Measurements from ENCODE around the gene ADAMTS4. TPM values are rescaled to one million over a fixed set of nuclear protein-coding genes. Genes with fewer than 3 reads are reported as not detected.

ADAMTS4 gene
- total and polyA plus RNA-seq, 2 donors (not counting 1 experiment from before 2014, with no cell fraction given): 0.10 TPM; not detected in 1

DNA sequence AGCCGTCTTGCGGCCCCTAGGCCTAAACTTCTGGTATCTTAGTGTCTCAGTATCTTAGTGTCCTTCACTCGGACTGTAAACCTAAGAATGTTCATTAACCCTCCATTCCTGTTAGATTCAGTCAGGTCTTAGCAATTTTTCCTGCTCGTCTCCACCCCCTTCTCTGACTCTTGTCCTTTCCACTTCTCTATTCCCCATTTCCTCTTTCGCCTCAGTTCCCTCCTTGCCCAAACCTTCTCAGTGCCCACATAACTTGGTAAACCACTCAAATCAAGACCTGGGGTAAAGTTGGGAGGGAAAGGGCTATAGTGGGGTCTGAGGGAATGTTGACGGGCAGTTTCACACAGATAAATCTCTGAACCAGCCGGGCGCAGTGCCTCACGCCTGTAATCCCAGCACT, 15.5 kb upstream of the ADAMTS4 start:
- Histone ChIP-seq H3K9me3 (ENCODE audit: control extremely low read depth in 1 of 3, control insufficient read depth in 2 of 3, insufficient read depth in 1 of 3, low read length in 2 of 3) (no peaks in the 10 kb centered on the region), H2AFZ (ENCODE audit: insufficient read depth, low read depth, low read length, poor library complexity, severe bottlenecking) (no peak overlapping the region), H3K27me3 (replicated peaks in 1 of 4; ENCODE audit: control extremely low read depth in 1 of 4, control insufficient read depth in 3 of 4, insufficient read depth in 4 of 4, low read length in 3 of 4) (peaks cover 0 to 12% (median 5%) of the 10 kb centered on the region in 4 experiments), H3K27ac (ENCODE audit: low read length in 2 of 2) (no peak overlapping the region), H3K9ac (ENCODE audit: low read length) (no peak overlapping the region), H3K4me3 (ENCODE audit: control extremely low read depth in 1 of 5, extremely low read depth in 1 of 5, insufficient read depth in 1 of 5, low read depth in 2 of 5, low read length in 4 of 5) (no peak overlapping the region), H3K4me2 (replicated peaks; ENCODE audit: low read depth, low read length, poor library complexity, severe bottlenecking) (no peak overlapping the region), H3K36me3 (replicated peaks in 1 of 2; ENCODE audit: control extremely low read depth in 1 of 2, control insufficient read depth in 1 of 2, extremely low read depth in 1 of 2, insufficient read depth in 2 of 2, low read length in 1 of 2) (peaks cover 8 to 52% of the 10 kb centered on the region in 2 experiments), H3K79me2 (ENCODE audit: control insufficient read depth, insufficient read depth, low read length) (no peaks in the 10 kb centered on the region), H4K20me1 (ENCODE audit: control insufficient read depth, insufficient read depth, low read length, poor library complexity, severe bottlenecking) (peaks cover 4% of the 10 kb centered on the region), H3K4me1 (ENCODE audit: control insufficient read depth in 2 of 2, insufficient read depth in 2 of 2, low read length in 2 of 2) (peaks cover 15 to 26% of the 10 kb centered on the region in 2 donors)
- no peaks in the 10 kb centered on the region for H3K9me3 Mint-ChIP-seq (ENCODE audit: insufficient read depth)
- H3K4me1 Mint-ChIP-seq: peaks cover 27% of the 10 kb centered on the region
- no peak overlapping the region for H3K4me3 Mint-ChIP-seq
- ChIA-PET CTCF (interaction anchor here (3.4 kb wide), 1 partner anchor 12 kb away, joined by 19 read pairs; the partner anchor contains the start of gene TOMM40L), POLR2A (interaction anchor here (0.7 kb wide), 2 partner anchors 10 to 512 kb away, joined by 5 to 7 read pairs; no protein-coding TSS in a partner anchor)
- 96% methylated on average over 4 of the region's 9 CpGs for WGBS (ENCODE audit: insufficient coverage)
- ATAC-seq (ENCODE audit: low read depth): no peak
- H3K27me3 Mint-ChIP-seq: peaks cover 12% of the 10 kb centered on the region
- intact Hi-C loops (cut with micrococcal nuclease): no loop called here
- H3K27ac Mint-ChIP-seq: no peak overlapping the region
- DNase-seq: no peak
- TF ChIP-seq CTCF (IDR thresholded peaks at IDR 0.05) (no peak), EZH2 (IDR thresholded peaks at IDR 0.05; ENCODE audit: borderline replicate concordance, insufficient read depth, low read depth, low read length, poor library complexity, severe bottlenecking) (no peak)

GRCh38 chr1:161209790-161210409, 11.0 kb upstream of the ADAMTS4 start:
- no peak overlapping the region for H2AFZ ChIP-seq (ENCODE audit: insufficient read depth, low read depth, low read length, poor library complexity, severe bottlenecking)
- peaks cover under 1% of the 10 kb centered on the region in 2 donors for H3K4me1 ChIP-seq (ENCODE audit: control insufficient read depth in 2 of 2, insufficient read depth in 2 of 2, low read length in 2 of 2)
- intact Hi-C loops (cut with micrococcal nuclease): loop anchor here (1.0 kb wide), 1 partner anchor 172 kb away; no protein-coding TSS in a partner anchor
- H3K79me2 ChIP-seq (ENCODE audit: control insufficient read depth, insufficient read depth, low read length): peaks cover 13% of the 10 kb centered on the region
- Mint-ChIP-seq H3K27ac (no peak overlapping the region), H3K4me1 (peaks cover 3% of the 10 kb centered on the region), H3K27me3 (peaks cover 4% of the 10 kb centered on the region), H3K9me3 (ENCODE audit: insufficient read depth) (no peaks in the 10 kb centered on the region), H3K4me3 (no peak overlapping the region)
- H3K27me3 ChIP-seq (replicated peaks in 1 of 4; ENCODE audit: control extremely low read depth in 1 of 4, control insufficient read depth in 3 of 4, insufficient read depth in 4 of 4, low read length in 3 of 4): peaks cover 0 to under 1% (median under 1%) of the 10 kb centered on the region in 4 experiments
- 61% methylated on average over 10 of the region's 11 CpGs for WGBS (ENCODE audit: insufficient coverage)
- peaks cover 8 to 82% of the 10 kb centered on the region in 2 experiments for H3K36me3 ChIP-seq (replicated peaks in 1 of 2; ENCODE audit: control extremely low read depth in 1 of 2, control insufficient read depth in 1 of 2, extremely low read depth in 1 of 2, insufficient read depth in 2 of 2, low read length in 1 of 2)
- H3K9me3 ChIP-seq (ENCODE audit: control extremely low read depth in 1 of 3, control insufficient read depth in 2 of 3, insufficient read depth in 1 of 3, low read length in 2 of 3): no peaks in the 10 kb centered on the region
- POLR2A ChIA-PET: interaction anchor here (0.6 kb wide), 1 partner anchor 171 kb away, joined by 4 read pairs; no protein-coding TSS in a partner anchor
- no peak overlapping the region for H3K9ac ChIP-seq (ENCODE audit: low read length)
- peak; percentile 81 for DNase-seq
- CTCF ChIA-PET: interaction anchor here (0.6 to 3.2 kb wide), 12 partner anchors 10 to 180 kb away, joined by 3 to 33 read pairs (median 6); partner anchors contain the start of genes APOA2, PPOX and TOMM40L
- peak; percentile 99 for ATAC-seq (ENCODE audit: low read depth)
- no peak overlapping the region for H3K4me2 ChIP-seq (replicated peaks; ENCODE audit: low read depth, low read length, poor library complexity, severe bottlenecking)
- no peak overlapping the region for H3K27ac ChIP-seq (ENCODE audit: low read length in 2 of 2)
- no peak for TF ChIP-seq EZH2 (IDR thresholded peaks at IDR 0.05; ENCODE audit: borderline replicate concordance, insufficient read depth, low read depth, low read length, poor library complexity, severe bottlenecking)
- TF ChIP-seq CTCF (IDR thresholded peaks at IDR 0.05): peak; percentile 74
- no peak overlapping the region for H3K4me3 ChIP-seq (ENCODE audit: control extremely low read depth in 1 of 5, extremely low read depth in 1 of 5, insufficient read depth in 1 of 5, low read depth in 2 of 5, low read length in 4 of 5)
- H4K20me1 ChIP-seq (ENCODE audit: control insufficient read depth, insufficient read depth, low read length, poor library complexity, severe bottlenecking): peaks cover 23% of the 10 kb centered on the region

All from B cell (primary cell).